Activated CD4-positive, alpha-beta T cell treated with anti-CD3 and anti-CD28 coated beads, Interleukin-10, Interleukin-2, amounts not matched to agents 100 ng/mL and 50 ng/mL, durations not matched to agents 16 hours and 8 hours (primary cell): ENCODE data around the gene LECT2.

Experiments
- DNase-seq: peaks from one replicate; pipeline ENCODE4 v3.0.0-alpha.2; 2020

Gene LECT2

DNA sequence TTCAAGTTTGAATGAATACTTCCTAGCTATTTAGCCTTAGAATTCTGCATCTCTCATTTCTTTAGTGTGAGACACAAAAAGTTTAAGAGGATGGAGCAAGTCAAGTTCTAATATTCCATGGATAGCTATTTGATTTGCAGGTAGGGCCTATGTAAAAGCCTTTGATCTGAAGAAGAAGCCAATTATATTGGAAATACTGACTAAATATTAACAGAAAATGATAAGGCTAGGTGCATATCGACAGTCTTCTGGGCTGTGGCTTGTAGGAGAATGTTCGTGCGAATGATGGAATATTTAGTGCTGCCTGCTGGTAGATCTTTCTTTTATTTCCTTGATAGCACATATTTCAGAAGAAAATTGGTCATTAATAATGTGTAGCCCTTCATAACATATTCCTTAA lies at the start of gene LECT2:
LECT2 (minus strand) TSS at position 85 of the 400 bp plus-strand sequence. CDS start 150 bp downstream, outside the sequence.
- DNase-seq = no peak

DNA sequence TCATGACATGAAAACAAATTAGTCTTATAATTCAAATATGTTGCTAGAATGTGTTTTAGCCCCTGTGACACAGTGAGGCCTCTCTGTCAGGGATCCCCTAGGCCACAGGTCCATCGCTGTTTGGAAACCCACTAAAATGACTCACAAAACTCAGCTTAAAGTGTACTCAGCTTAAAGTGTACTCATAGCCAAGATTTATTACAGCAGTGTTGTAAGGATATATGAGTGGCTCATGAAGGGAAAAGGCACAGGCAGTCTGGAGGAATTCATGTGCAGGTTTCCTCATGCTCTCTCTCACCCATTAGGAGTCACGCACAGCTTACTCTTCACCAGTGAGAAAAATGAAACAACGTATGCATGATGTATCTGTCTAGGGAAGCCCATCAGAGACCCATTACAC lies 49.7 kb upstream of the LECT2 start:
- no peak for DNase-seq

DNA sequence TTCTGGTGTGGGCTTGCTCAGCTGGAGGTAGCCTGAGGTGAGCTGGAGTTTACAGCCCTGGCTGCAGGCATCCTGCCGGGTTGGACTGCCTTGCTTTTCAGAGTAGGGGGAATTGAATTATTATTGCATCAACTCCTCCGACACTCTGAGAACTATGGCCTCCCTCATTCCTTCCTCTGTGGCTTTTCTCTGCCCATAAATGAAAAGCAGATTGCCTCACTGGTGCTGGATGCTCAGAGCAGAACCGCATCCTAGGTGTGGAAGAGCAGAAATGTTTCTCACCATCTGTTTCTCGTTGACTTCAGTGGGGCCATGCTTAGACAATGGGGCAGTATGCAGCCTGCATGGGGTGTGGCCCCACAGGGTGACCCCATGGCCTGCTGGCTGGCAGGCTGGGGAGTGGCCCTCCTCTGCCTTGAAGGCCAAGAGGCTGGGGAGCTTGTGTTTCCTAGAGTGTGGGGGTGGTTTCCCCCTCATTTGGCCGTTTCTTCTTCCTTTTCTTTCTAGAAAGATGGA lies 46.7 kb upstream of the LECT2 start:
- DNase-seq = no peak

DNA sequence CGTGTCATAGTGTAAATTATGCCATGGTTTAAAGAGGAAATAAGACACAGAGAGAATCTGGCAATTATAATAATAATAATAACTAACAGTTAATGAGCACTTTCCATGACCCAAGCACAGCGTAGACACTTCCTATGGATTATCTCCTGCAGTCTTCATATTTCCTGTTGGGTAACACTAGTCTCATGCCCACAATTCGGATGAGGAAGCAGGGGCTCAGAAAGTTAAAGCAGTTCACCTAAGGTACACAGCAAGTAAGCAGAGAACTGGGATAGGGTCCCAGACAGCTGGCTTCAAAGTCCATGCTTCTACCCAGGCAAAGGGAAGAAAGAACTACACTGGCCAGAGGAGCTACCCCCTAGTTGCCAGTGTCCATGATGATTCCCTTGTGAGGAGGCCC lies 46.1 kb upstream of the LECT2 start:
- no peak for DNase-seq

DNA sequence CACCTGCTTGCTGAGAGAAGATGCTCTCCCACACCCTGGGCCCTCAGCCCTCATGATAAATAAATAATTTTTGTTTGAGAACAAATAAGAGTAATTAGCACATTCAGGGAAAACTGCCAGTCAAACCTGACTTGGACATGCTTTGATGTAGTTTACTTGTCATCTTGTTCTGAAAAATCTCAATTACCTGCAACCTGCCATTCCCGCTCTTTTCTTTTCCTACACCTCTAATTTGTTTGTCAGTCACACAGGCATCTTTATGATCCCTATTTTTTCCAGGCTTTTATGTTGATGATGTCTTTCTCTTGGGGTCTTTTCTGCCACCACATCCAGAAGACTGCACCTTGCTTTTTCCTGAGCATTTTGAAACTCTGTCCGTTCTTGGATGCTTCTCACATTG lies 45.4 kb upstream of the LECT2 start:
- no peak for DNase-seq

DNA sequence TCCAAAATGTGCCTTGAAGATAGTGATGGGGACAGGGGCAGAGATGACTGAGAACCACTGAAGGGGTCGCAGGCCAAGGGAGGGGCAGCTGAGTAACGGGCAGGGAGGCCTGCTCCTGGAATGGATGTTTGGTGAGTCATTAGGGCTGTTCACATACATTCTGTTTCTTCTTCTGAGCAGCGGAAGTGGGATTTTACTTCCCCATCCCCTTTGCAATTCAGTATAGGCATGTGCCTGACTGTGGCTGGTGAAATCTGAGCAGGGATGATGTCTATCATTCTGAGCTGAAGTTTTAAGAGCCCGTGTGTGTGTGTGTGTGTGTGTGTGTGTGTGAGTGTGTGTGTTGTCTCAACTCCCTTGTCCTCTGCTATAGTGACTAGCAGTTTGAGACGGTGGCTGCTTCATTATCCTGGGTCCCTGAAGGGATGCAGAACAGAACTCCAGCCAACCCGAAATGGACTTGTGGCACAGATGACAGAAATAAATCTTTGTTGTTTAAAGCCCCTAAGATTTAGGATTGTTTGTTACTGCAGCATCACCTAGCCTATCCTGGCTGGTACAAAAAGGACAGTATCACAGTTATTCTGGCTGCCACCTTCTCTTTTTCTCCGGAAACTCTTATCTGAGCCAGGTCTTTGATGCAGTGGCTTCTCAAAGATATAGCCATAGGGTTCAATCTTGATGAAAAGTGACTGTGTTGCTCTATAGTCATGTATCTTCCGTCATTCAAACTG lies 44.8 kb upstream of the LECT2 start:
- no peak for DNase-seq

DNA sequence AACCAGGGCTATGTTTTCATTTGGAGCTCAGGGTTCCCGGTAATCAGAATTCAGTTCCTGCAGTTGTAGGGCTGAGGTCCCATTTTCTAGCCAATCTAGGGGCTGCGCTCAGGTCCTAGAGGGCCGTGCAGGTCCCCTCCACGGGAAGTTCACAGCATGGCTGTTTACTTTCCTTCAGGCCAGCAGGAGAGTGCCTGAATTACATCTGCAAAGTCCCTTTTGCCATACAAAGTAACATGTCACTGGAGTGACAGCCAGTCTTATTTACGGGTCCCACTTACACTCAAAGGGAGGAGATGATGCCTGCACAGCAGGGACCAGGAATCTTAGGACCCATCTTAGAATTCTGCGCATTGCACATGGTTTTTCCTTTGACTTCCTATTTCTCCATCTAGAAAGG lies 44.1 kb upstream of the LECT2 start:
- DNase-seq = no peak

DNA sequence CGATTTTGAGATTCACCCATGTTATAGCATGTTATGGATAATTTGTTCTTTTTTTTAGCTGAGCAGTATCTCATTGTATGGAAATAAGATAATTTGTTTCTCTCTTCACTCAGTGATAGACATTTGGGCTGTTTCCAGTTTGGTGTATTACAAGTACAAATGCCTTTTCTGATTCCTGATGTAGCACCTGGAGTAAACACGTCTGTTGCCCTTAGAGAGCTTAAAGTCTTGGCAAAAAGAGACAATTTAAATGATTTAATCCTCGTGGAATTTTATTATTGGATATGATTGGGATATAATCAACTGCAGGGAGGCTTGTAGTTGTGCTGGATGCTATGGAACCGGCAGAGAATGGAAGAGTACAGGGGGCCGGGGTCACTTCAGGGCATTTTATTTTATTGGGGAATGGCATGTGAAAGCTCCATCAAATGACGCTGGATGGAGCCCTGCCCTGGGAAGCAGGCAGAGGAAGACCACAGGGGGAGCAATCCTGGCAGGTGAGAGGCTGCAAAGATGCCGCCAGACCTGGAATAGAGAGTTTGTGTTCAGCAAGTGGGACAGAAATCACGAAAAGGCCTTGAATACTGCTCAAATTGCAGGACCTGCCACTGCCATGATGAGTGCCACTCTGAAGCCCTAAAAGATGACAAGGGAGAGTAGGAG lies 43.0 kb upstream of the LECT2 start:
- no peak for DNase-seq

DNA sequence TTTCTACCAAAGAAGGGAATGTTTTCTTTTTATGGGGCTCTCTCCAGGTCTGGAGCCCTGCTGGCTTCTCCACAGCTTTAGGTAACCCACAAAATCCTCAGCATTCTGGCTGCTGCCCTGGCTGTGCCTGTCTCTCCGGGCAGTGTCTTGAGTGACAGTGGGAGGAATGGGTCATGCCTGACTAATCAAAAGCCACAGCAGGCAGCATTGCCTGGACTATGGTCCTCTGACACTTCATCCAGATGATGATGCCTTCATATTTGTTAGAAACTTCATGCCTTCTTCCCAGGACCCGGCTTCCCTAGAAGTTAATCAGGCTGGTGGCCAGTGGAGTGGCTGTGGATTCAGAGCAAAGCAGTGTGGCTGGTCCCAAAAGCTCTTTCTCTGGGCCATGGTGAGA lies 41.8 kb upstream of the LECT2 start:
- DNase-seq = no peak

DNA sequence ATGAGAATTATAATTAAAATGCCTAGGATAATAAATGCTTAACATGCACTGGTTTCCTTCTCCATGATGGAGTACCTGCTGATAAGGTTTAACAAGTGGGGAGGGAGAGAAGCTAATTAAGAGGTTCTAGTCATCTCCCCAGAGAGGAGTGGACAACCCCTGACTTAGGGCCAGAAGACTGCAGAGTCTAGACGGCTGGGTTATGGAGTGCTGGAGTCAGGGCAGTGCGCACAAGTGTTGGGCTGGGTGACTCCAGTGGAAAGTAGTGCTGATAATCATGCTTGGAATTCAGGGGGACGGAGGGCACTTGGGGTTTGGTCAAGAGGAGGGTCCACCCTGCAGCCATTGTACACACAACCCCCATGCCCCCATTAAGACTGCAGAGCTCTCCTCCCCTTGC lies 41.2 kb upstream of the LECT2 start:
- no peak for DNase-seq

DNA sequence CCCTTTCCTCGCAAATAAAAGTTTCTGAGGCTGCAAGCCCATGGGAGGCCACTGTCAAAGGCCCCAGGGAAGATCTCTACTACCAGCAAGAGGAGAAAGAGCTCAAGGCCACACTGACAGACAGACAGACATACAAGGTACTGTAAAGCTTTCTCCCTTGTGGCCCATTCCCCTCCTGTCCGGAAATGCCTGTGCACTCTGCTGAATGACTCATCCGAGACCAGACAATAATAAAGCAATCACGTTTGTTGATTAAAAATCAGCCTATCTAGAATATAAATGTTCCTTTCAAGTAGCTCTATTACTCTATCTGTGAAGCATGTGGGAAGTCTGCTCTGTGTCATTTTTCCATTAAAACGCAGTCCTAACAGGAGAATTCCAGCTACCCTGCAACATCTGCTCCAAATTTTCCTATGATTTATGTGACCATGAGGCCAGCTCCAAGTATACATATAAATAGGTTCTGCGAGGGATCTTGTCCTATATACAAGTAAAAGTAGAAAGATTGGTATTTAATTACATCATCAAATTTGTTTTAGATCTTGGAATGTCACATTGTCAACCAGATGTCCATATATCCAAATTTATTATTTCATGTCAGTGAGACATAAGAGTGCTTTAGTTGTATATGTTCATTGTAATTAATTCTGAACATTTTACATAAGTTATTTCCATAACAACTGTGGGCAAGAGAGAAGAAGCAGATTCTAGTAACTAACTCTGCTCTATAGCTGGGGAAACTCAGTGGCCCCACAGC lies 39.3 kb upstream of the LECT2 start:
- DNase-seq = no peak

DNA sequence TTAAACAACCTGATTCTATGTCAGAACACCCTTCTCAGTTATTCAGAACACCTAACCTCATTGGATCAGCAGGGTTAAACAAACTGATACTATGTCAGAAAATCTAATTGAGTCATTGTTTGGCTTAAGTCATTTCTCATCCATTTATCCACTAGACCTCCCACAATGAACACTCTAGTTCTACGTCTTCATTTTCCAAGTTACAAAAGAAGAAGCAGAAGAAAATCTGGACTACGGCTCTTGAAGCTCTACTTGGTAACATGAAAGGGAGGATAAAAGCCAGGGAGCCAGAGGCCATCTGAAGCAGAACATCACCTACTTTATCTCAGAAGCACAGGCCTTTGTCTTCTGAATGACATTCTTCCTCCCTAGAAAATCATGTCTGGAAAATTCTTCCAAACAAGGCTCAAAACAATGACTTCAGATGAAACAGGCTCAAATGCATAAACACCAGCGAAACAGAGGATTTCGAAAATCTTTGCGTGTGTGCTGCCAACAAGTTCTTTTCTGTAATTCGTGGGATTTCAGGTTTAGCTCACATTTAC lies 38.6 kb upstream of the LECT2 start:
- no peak for DNase-seq

DNA sequence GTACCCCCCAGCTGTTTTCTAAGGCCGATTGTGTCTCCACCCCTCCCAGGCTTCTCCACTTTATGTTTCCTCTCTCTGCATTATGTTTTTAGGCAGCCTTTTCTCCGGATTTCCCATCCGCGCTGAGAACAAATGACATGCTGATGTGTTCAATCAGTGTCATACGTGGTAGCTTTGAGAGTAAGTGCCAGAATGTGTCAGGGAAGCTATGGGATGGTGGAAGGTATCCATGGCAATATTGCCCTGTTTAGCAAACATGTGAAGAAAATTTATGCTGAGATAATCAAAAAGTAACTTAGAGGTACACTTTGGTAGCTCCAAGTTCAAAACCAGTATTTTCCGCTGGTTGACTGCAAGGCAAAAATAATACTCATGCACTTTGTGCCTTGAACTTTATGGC lies 36.6 kb upstream of the LECT2 start:
- no peak for DNase-seq

DNA sequence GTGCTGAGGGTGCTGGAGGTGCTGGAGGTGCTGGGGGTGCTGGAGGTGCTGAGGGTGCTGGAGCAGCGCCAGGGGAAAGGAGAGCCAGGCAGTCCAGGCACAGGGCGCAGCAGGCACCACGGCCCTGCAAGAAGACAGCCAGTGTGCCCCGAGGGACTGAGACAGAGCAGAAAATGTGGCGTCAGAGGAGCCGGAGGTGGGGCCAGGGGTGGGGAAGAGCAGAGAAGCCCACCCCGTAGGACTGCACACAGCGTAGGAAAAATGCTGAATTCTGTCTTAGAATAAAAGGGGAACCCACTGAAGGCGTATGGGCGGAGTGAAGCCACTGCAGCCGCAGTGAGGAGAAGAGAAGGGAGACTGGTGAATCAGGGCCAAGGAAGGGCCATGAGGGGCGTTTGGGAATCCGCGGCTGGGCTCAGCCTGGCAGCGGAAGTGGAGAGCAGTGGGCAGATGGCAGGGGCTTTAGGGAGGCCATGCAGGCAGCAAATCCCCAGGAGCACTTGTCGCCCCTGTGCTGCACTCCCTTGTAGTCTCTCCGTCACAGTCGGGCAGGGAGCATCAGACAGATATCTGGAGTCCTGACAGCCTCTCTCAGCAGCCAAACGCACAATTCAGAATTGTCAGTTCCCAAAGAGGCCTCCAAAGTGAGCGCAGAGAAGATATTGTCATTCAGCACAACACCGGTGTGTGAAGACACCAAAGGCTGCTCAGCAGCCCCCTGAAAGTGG lies 35.9 kb upstream of the LECT2 start:
- no peak for DNase-seq

DNA sequence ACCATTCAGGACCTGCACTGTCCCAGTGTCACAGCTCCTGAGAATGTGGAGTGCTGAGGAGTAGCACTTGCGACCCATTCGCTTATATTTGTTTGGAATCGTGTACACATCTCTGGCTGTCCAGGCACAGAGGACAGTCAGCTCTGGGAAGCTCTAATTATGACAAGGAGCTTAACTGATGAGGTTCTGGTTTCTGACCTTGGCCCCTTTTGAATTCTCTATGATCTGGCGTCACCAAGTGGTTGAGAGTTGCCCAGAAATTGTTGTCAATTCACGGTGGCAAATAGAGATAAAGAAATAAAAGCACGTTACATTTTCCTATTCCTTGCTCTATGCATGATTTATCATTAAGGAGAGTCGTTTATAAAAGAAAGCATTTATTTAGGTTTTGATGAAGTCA lies 34.9 kb upstream of the LECT2 start:
- DNase-seq = no peak

DNA sequence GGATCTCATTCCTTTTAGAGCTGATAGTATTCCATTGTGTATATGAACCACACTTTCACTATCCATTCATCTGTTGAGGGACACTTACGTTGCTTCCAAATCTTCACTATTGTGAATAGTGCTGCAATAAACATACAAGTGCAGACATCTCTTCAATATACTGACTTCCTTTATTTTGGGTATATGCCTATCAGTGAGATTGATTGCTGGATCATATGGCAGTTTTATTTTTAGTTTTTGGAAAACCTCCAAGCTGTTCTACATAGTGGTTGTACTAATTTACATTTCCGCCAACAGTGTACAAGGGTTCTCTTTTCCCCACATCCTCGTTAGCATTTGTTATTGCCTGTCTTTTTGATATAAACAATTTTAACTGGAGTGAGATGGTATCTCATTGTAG lies 33.8 kb upstream of the LECT2 start:
- DNase-seq = no peak

DNA sequence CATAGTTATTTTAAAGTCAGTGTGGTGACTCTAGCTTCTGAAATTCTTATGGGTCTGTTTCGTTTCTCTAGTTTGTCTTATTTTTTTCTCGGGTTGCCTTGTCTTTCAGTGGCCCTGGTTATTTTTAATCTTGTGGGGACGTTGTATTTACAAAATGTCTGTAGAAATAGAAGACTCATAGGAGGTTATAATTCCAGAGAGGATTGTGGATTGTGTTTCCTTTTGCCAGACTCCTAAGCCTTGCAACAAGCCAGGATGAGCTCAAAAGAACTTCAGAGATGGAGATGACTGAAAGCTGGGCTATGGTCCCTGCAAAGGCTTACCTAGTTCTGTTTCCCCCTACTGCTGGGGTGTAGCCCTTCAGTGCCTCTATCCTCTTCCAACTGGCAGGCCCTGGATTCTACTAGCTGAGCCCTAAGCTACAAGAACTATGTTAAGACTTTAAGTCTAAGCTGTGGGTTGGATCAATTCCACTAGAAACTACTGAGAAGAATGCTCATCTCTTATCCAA lies 32.2 kb upstream of the LECT2 start:
- no peak for DNase-seq

DNA sequence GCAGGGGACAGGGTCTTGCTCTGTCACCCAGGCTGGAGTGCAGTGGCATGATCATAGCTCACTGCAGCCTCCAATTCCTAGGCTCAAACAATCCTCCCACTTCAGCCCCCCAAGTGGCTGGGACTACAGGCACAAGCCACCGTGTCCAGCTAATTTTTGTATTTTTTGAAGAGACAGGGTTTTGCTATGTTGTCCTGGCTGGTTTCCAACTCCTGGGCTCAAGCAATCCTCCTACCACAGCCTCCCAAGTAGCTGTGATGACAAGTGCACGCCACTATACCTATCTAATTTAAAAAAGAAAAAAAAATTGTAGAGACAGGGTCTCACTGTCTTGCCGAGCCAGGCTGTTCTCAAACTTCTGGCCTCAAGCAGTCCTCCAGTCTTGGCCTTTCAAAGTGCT lies 31.6 kb upstream of the LECT2 start:
- no peak for DNase-seq

DNA sequence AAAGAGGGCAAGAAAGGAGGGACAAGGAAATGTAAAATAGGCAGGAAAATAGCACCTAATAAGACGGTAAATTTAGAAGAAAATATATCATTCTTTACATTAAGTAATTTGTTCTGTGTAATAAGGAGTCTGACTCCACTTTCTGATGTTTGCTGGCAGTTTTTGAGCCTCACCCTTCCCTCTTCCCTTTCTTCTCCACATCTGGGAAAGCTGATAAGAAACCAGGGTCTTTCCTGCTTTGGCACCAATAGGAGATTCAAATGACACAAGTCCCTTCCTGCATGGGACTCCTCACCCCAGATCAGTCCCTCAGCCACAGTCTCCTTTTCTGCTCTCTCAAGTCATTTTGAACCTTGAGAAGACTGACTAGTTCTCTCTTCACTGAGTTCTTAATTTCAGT lies 31.2 kb upstream of the LECT2 start:
- no peak for DNase-seq

DNA sequence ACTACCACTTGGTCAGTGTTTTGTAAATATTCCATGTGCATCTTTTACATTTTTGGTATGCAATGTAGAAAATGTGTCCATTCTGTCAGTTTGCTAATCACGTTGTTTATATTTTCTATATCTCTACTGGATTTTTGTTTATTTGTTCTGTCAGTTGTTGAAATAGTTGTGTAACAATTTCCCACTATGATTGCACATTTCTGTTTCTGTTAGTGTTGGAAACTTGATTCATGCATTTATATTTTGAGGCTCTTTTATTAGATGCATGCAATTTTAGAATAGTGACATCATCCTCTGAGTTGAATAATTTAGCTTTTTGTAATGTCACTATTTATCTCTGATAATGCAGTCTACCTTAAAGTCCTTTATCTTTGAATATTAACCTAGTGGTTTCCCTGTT lies 25.8 kb upstream of the LECT2 start:
- DNase-seq = no peak

DNA sequence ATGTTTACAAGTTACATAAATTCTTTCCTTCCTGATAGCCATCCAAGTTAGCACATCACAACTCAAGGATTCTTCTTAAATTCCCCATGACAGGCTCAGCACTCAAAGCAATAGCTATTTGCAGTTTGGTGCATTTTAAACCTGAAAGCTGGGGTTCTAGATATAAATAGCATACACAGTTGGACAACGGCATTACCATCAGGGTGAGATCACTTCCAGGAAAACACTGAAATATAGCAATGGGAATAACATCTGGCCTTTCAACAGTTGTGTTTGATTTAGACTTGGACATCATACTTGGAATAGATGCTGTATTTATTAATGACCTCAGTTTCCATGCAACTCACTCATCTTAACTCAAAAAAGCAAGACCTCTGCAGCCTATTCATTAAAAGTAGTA lies 24.7 kb upstream of the LECT2 start:
- no peak for DNase-seq

DNA sequence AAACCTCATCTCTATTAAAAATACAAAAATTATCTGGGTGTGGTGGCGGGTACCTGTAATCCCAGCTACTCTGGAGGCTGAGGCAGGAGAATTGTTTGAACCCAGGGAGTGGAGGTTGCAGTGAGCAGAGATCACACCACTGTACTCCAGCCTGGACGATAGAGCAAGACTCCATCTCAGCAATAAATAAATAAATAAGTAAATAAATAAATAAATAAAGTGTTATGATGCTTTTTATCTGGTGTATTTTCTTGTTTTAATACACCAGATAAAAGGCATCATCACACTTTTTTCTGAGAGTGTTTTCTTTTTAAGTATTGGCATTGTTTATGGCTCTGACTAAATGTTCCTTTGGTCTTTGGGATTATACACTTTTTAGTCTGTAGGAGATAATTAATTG lies 24.2 kb upstream of the LECT2 start:
- DNase-seq = no peak

DNA sequence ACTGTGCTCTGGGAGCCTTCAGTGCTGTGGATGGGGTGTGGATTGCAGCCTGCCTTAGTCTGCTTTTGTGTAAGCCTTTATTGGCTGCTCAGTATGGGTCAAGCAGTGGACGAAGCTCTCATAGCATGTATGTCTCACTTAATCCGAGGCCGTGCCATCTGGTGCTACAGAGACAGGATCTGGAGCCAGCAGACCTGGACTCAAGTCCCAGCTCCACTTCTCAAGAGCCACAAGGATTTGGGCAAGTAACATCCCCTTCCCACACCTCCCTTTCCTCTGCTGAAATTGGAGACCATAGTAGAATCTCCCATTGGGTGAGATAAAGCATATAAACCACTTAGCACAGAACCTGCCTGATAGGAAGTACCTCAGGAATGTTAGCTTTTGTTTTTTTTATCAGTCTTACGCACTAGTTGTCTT lies 23.4 kb upstream of the LECT2 start:
- no peak for DNase-seq
